ENCODE results near the gene PHOX2A.
A peak's percentile ranks its signal among the peaks of the same experiment; 100 is the strongest.

PHOX2A gene

GRCh38 chr11:72225411-72225951, 18.5 kb downstream of the PHOX2A start:
- H3K27ac Mint-ChIP-seq = peak overlapping the region; percentile 93
- peaks cover 20% of the 10 kb centered on the region for H3K4me1 Mint-ChIP-seq (ENCODE audit: low read depth)
- peak; percentile 36 for DNase-seq (ENCODE audit: low spot score)
- no peaks in the 10 kb centered on the region for H3K27me3 Mint-ChIP-seq (ENCODE audit: low read depth)
- peak overlapping the region; percentile 97 for H3K4me3 Mint-ChIP-seq
- no peaks in the 10 kb centered on the region for H3K9me3 Mint-ChIP-seq
- peaks cover 11% of the 10 kb centered on the region for H3K36me3 Mint-ChIP-seq (ENCODE audit: low read depth)

GRCh38 chr11:72224564-72225410, 19.2 kb downstream of the PHOX2A start, which contains the start of gene INPPL1:
Gene INPPL1 (plus strand): TSS chr11:72224767. CDS start chr11:72224985, 218 bp downstream.
- peaks cover 20% of the 10 kb centered on the region for H3K4me1 Mint-ChIP-seq (ENCODE audit: low read depth)
- DNase-seq (ENCODE audit: low spot score) = peak; percentile 36

GRCh38 chr11:72223615-72224563, 20.1 kb downstream of the PHOX2A start:
- Mint-ChIP-seq H3K27ac (peak overlapping the region; percentile 91), H3K4me3 (peak overlapping the region; percentile 94), H3K36me3 (ENCODE audit: low read depth) (peaks cover 4% of the 10 kb centered on the region), H3K27me3 (ENCODE audit: low read depth) (no peaks in the 10 kb centered on the region), H3K4me1 (ENCODE audit: low read depth) (peaks cover 20% of the 10 kb centered on the region), H3K9me3 (no peaks in the 10 kb centered on the region)
- peak; percentile 75 for DNase-seq (ENCODE audit: low spot score)

More at GRCh38 chr11:72224564-72225410, 19.2 kb downstream of the PHOX2A start, which contains the start of gene INPPL1:
- no peaks in the 10 kb centered on the region for H3K27me3 Mint-ChIP-seq (ENCODE audit: low read depth)
- H3K4me3 Mint-ChIP-seq = peak within 1 kb of the TSS; percentile 97
- no peaks in the 10 kb centered on the region for H3K9me3 Mint-ChIP-seq
- H3K27ac Mint-ChIP-seq = peak within 1 kb of the TSS; percentile 93
- H3K36me3 Mint-ChIP-seq (ENCODE audit: low read depth) = peaks cover 9% of the 10 kb centered on the region

- no peaks in the 10 kb centered on the region for H3K9me3 Mint-ChIP-seq
- peaks cover 22% of the 10 kb centered on the region for H3K4me1 Mint-ChIP-seq (ENCODE audit: low read depth)
- peak overlapping the region; percentile 86 for H3K27ac Mint-ChIP-seq
- peak overlapping the region; percentile 89 for H3K4me3 Mint-ChIP-seq
- DNase-seq (ENCODE audit: low spot score) = peak; percentile 96
- peaks cover 4% of the 10 kb centered on the region for H3K36me3 Mint-ChIP-seq (ENCODE audit: low read depth)
- H3K27me3 Mint-ChIP-seq (ENCODE audit: low read depth) = peaks cover 3% of the 10 kb centered on the region
Observed at GRCh38 chr11:72222907-72223614, 20.9 kb downstream of the PHOX2A start.

GRCh38 chr11:72222106-72222891, 21.7 kb downstream of the PHOX2A start:
- no peak for DNase-seq (ENCODE audit: low spot score)
- Mint-ChIP-seq H3K4me3 (peak overlapping the region; percentile 89), H3K27ac (peak overlapping the region; percentile 86), H3K9me3 (no peaks in the 10 kb centered on the region), H3K4me1 (ENCODE audit: low read depth) (peaks cover 28% of the 10 kb centered on the region), H3K36me3 (ENCODE audit: low read depth) (peaks cover 4% of the 10 kb centered on the region), H3K27me3 (ENCODE audit: low read depth) (peaks cover 7% of the 10 kb centered on the region)

GRCh38 chr11:72221386-72222075, 22.4 kb downstream of the PHOX2A start:
- peaks cover 4% of the 10 kb centered on the region for H3K36me3 Mint-ChIP-seq (ENCODE audit: low read depth)
- H3K4me1 Mint-ChIP-seq (ENCODE audit: low read depth) = peaks cover 29% of the 10 kb centered on the region
- H3K27ac Mint-ChIP-seq = no peak overlapping the region
- no peak for DNase-seq (ENCODE audit: low spot score)
- peaks cover 14% of the 10 kb centered on the region for H3K27me3 Mint-ChIP-seq (ENCODE audit: low read depth)
- no peak overlapping the region for H3K4me3 Mint-ChIP-seq
- no peaks in the 10 kb centered on the region for H3K9me3 Mint-ChIP-seq

GRCh38 chr11:72220696-72221363, 23.1 kb downstream of the PHOX2A start:
- Mint-ChIP-seq H3K4me1 (ENCODE audit: low read depth) (peaks cover 24% of the 10 kb centered on the region), H3K36me3 (ENCODE audit: low read depth) (peaks cover 4% of the 10 kb centered on the region), H3K9me3 (no peaks in the 10 kb centered on the region), H3K27ac (no peak overlapping the region), H3K27me3 (ENCODE audit: low read depth) (peaks cover 20% of the 10 kb centered on the region), H3K4me3 (no peak overlapping the region)
- DNase-seq (ENCODE audit: low spot score) = no peak

- Mint-ChIP-seq H3K4me3 (peak overlapping the region; percentile 44), H3K4me1 (ENCODE audit: low read depth) (peaks cover 17% of the 10 kb centered on the region), H3K27me3 (ENCODE audit: low read depth) (peaks cover 33% of the 10 kb centered on the region), H3K9me3 (no peaks in the 10 kb centered on the region), H3K27ac (no peak overlapping the region), H3K36me3 (ENCODE audit: low read depth) (no peaks in the 10 kb centered on the region)
- no peak for DNase-seq (ENCODE audit: low spot score)
Observed at GRCh38 chr11:72218251-72218745, 25.7 kb downstream of the PHOX2A start.

GRCh38 chr11:72217841-72218240, 26.1 kb downstream of the PHOX2A start:
- peaks cover 17% of the 10 kb centered on the region for H3K4me1 Mint-ChIP-seq (ENCODE audit: low read depth)
- H3K27ac Mint-ChIP-seq = peak overlapping the region; percentile 37
- H3K4me3 Mint-ChIP-seq = peak overlapping the region; percentile 44
- DNase-seq (ENCODE audit: low spot score) = no peak
- no peaks in the 10 kb centered on the region for H3K9me3 Mint-ChIP-seq
- H3K27me3 Mint-ChIP-seq (ENCODE audit: low read depth) = peaks cover 37% of the 10 kb centered on the region
- H3K36me3 Mint-ChIP-seq (ENCODE audit: low read depth) = no peaks in the 10 kb centered on the region

GRCh38 chr11:72216638-72217037, 27.3 kb downstream of the PHOX2A start, which contains the start of gene FOLR2:
Gene FOLR2 (plus strand): TSS chr11:72216794. CDS start chr11:72218585, 1,791 bp downstream.
- DNase-seq (ENCODE audit: low spot score) = no peak
- Mint-ChIP-seq H3K4me1 (ENCODE audit: low read depth) (peaks cover 10% of the 10 kb centered on the region), H3K36me3 (ENCODE audit: low read depth) (no peaks in the 10 kb centered on the region), H3K9me3 (no peaks in the 10 kb centered on the region), H3K4me3 (no peak within 1 kb of the TSS), H3K27me3 (ENCODE audit: low read depth) (peaks cover 46% of the 10 kb centered on the region), H3K27ac (no peak within 1 kb of the TSS)

- no peak for DNase-seq (ENCODE audit: low spot score)
Observed at GRCh38 chr11:72209101-72209500, 34.9 kb downstream of the PHOX2A start.

More at GRCh38 chr11:72209101-72209500, 34.9 kb downstream of the PHOX2A start:
- H3K27me3 Mint-ChIP-seq (ENCODE audit: low read depth) = peaks cover 38% of the 10 kb centered on the region
- peaks cover 2% of the 10 kb centered on the region for H3K36me3 Mint-ChIP-seq (ENCODE audit: low read depth)
- H3K4me3 Mint-ChIP-seq = no peak overlapping the region
- H3K4me1 Mint-ChIP-seq (ENCODE audit: low read depth) = no peaks in the 10 kb centered on the region
- peaks cover 18% of the 10 kb centered on the region for H3K9me3 Mint-ChIP-seq
- H3K27ac Mint-ChIP-seq = no peak overlapping the region

All from T-helper 2 cell treated with Interferon-gamma antibody and Interleukin-4, amounts not matched to agents 5 μg/mL and 100 μg/mL, for 36 hours (primary cell).